GM11168 (cell line): Measurements from ENCODE around the gene FASN.

Source experiments
- in situ Hi-C: fragments of 300-500 bp; cut with MboI; formaldehyde crosslinking; loops from one replicate; pipeline ENCODE4 v1.12.0; 2022; ENCODE audit warnings: low sequenced_read_pairs; ENCODE audit not compliant: unreplicated experiment

Gene FASN

DNA sequence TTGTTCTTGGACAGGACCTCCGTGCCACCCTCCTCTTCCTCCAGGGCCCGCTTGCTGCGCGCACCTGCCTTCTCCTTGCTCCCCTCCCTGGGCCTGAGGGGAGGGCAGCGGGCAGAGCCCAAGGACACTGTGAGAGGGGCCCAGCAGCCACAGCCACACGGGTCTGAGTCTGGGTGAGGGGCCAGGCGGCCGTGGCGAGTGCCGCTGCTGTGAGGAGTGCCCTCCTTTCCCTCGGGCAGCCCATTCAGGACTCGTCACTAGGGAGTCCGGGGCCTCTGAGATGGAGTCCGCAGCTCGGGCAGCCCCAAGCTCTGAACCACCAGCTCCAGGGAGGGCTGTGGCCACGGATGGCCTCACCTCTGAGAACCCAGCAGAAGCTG is 38.0 kb downstream of the FASN start:
- in situ Hi-C loops, result no loop called here

DNA sequence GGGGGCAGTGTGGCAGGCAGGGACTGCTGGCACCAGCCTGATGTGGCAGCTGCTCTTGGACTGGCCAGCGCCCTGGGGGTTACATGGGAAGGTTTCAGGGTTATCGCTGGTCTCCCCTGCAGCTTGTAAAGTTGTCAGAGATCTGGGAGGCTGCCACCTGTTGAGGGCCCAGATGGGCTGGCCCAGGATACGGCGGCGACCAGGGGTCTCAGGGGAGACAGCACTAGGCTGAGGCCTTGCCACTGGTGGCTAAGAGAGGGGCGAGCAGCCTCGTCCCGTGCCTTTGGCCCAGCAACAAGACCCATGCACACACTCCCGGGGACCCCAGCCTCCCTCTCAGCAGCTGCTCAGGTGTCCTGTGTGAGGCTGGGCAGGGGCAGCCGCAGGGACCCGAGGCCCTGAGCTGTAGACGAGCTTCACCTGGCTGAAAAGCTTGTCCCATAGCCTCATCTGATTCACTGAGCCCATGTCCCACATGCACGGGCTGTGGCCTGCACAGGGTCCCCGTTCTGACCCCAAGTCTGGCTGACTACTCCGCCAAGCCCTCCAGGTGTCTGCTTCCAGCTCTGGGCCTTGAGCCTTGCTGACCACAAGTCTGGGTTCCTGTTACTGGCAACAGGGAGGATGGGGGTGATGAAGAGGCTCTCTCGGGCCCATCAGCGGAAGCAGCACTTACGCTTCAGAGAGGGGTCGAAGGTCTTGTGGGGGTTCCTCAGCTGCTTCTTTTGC is 38.6 kb downstream of the FASN start:
- in situ Hi-C loops, result no loop called here

DNA sequence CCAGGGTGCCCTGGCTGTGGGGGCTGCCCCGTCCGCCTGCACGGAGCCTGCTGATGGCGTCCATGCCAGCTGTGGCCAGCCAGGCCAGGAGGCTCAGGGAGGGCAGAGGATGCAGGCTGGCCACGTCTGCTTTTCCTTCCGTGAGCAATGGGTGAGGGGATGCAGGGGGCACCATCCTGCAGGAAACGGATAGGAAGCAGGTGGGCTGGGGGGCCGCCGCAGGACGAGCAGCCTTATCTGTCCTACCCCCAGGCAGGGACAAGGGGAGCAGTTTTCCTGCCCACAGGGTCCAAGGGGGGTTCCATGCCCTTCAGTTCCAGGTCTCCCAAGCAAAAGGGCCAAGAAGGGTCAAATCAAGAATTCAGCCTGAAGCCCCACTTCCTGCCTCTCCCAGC is 39.2 kb downstream of the FASN start:
- in situ Hi-C loops, result no loop called here

DNA sequence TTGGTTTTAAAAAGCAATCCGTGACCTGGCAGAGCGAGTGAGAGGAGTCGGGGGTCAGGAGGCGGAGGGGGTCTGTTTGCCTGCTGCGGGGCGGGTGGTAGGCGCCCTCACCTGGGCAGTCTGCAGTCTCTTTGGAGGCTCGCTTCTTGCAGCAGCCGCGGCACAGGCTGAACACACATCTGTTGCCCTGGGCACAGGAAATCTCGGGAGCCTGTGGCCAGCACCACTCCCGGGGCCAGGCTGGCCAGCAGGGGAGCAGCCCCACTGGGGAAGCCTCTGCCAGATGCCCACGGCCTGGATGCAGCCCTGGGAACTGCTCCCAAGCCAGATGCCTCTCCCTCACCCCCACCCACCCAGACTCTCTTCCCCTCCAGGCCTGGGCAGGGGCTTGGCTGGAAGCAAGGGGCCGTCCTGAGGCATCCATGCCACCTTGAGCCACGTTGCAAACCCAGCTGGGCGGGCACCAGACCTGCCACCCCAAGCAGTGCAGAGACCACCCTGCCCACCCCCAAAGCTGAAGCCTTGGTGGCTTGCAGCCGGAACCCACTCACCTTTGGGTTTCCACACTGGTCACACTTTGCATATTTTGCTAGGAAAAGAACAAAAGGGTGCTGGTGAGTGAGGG is 39.7 kb downstream of the FASN start:
- in situ Hi-C loops, result no loop called here

DNA sequence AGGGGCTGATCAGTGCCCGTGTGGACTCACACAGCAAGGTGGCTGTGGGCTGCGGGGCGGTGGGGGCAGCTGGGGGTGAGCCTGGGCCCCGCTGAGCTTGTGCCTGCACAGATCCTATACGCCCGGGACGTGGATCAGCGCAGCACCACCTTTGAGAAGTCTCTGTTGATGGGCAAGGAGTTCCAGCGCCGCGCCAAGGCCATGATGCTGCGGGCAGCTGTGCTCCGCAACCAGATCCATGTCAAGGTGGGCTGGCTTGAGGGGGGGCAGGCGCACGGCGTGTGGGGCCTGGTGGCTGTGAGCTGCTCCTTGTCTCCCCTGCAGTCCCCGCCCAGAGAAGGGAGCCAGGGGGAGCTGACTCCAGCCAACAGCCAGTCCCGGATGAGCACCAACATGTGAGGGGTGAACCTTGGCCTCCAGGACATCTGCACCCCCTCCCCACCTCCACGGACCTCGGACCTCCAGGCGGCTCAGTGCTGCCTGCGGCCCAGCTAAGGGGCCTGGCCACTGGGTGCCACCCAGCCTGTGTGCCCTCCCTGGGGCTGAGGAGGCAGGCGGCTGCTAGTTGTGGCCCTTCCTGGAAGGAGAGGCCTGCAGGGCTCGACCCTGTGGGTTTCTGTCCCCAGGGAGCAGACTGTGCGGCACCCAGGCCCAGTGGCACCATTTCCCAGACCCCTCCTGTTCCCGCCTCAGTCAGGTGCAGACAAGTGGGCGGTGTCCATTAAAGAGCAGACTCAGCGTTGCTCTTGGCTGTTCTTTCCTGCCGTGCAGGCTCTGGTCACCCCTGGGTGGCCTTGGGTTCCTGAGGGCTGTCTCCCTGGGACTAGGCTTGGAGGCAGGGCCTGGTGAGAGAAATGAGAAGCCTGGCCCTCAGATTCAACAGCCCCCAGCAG is 41.1 kb downstream of the FASN start:
- in situ Hi-C loops, result no loop called here

DNA sequence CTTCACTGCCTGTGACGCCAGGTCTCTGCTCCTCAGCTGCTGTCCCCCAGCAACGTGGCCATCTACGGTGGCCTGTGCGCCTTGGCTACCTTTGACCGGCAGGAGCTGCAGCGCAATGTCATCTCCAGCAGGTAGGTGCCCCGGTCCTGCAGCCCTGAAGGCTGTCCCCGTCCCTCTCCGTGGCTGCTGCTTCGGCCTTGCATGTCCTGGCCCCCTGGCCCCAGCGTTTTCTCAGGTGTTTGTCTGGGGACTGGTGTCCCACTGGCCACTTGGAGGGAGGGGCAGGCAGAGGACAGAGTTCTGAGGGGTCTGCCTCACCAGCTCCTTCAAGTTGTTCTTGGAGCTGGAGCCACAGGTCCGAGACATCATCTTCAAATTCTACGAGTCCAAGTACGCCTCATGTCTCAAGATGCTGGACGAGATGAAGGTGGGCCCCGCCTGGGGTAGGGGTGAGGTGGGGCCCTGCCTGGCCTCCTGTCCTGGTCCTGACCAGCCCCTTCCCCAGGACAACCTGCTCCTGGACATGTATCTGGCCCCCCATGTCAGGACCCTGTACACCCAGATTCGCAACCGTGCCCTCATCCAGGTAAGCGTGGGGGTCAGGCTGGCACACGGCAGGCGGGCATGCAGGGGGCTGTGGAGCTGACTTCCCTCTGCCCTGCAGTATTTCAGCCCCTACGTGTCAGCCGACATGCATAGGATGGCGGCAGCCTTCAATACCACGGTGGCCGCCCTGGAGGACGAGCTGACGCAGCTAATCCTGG is 41.9 kb downstream of the FASN start:
- in situ Hi-C loops, result no loop called here

DNA sequence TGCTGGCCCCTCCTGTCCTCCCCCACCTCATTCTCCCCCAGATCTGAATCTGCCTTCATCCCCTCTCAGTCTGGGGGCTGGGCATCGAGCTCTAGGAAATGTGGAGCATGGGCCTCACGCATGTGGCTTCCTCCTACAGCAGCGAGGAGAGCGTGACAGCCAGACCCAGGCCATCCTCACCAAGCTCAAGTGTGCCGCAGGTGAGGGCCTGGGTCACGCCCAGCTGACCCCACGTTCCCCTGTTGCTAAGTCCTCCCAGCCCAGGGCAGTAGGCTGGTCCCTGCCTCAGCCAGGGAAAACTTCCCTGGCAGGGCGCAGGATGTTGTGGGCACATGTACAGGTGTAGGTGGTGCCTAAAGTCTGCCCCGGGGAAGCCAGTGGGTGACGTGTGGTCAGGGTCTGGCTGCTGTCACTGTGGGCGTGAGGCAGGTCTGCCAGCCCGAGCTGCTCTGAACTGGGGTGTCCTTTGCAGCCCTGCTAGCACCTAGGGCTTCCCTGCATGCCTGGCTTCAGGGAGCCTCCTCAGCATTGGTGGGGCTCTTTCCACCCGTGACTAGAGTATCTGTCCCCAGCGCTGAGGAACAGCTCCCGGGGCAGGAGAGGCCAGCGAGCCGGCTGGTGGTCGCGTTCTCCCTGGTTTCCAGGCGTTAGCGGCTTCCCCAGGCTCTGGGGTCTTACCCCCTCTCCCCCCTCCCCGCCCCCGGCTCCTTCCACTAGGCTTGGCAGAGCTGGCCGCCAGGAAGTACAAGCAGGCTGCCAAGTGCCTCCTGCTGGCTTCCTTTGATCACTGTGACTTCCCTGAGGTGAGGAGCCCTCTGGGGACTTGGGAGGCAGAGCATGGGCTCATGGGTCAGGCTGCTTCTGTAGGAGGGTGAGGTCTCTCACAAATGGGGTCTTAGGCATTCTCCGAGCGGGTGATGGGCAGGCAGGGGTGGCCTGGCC is 42.7 kb downstream of the FASN start:
- in situ Hi-C loops, result no loop called here

DNA sequence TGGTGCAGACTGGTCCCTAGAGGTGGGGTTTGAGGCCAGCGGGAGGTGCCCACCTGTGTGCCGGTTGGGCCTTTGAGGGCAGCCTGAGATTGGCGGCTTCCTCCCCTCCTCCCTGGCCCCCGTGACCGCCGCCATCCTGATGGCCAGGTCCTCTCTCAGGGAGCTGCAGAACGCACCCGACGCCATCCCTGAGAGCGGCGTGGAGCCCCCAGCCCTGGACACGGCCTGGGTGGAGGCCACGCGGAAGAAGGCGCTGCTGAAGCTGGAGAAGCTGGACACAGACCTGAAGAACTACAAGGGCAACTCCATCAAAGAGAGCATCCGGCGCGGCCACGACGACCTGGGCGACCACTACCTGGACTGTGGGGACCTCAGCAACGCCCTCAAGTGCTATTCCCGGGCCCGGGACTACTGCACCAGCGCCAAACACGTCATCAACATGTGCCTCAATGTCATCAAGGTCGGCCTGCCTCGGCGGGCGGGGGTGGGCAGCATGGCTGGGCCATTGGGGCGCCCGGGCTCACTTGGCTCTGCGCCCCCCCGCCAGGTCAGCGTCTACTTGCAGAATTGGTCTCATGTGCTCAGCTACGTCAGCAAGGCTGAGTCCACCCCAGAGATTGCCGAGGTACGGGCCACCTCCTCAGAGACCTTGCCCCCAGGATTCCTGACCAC is 43.5 kb downstream of the FASN start:
- in situ Hi-C loops, result no loop called here

DNA sequence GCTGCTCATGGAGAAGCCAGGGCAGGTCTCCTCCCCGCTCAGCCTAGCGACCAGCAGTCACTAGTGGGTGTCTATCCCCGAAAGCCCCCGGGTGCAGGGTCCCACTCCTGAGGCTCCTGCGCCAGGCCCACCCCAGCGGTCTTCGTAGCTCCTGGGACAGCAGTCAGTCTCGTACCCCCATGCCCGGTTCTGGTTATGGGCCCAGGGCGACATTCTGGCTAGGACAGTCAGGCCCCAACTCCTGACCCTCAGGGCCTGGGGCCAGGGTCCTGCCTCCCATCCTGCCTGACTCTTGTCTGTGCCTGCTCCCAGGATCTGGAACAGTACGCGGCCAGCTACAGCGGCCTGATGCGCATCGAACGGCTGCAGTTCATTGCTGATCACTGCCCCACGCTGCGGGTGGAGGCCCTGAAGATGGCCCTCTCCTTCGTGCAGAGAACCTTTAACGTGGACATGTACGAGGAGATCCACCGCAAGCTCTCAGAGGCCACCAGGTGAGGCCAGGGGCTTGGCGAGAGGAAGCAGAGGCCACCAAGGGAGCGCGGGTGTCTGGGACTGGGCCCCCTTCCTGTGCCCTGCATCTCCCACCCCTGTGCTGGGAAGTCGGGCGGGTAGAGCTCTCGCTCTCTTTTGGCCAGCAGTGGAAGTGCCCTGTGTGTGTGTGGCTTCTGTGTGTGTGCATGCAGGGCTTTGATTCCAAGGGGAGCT is 44.3 kb downstream of the FASN start:
- in situ Hi-C loops, result no loop called here

DNA sequence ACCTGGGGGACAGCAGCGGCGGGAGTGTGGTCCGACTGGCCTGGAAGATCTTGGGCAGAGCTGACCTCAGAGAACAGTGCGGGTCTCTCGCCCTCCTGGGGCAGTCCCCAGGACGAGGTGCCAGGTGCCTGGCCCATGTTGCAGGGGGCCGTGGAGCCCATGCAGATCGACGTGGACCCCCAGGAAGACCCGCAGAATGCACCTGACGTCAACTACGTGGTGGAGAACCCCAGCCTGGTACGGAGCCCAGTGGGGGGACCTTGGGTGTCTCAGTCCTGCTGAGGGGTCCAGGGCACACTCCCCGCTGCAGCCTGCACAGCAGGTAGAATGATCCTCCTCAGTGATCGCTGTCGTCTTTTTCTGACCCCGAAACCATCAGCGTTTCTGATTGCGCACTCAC is 44.9 kb downstream of the FASN start:
- in situ Hi-C loops, result no loop called here

DNA sequence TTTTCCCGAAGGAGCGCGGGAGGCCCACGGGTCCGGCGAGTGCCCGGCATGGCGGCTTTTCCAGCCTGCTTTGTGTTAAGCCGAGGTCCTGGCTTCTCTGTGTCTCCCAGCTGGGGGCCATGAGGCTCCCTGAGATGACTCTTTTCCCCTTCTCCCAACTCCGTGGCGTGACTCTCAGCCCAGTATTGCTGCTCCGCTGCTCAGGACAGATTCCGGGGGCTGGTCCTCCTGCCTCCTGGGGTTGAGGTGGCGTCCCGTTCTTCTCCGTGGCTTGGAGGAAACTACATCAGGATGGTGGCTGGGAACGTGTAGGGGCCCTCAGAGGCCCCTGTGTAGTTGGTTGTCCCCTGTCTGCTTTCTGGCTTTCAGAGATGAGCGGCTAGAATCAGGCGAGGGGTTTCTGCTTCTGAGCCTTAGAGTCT is 45.4 kb downstream of the FASN start:
- in situ Hi-C loops, result no loop called here

DNA sequence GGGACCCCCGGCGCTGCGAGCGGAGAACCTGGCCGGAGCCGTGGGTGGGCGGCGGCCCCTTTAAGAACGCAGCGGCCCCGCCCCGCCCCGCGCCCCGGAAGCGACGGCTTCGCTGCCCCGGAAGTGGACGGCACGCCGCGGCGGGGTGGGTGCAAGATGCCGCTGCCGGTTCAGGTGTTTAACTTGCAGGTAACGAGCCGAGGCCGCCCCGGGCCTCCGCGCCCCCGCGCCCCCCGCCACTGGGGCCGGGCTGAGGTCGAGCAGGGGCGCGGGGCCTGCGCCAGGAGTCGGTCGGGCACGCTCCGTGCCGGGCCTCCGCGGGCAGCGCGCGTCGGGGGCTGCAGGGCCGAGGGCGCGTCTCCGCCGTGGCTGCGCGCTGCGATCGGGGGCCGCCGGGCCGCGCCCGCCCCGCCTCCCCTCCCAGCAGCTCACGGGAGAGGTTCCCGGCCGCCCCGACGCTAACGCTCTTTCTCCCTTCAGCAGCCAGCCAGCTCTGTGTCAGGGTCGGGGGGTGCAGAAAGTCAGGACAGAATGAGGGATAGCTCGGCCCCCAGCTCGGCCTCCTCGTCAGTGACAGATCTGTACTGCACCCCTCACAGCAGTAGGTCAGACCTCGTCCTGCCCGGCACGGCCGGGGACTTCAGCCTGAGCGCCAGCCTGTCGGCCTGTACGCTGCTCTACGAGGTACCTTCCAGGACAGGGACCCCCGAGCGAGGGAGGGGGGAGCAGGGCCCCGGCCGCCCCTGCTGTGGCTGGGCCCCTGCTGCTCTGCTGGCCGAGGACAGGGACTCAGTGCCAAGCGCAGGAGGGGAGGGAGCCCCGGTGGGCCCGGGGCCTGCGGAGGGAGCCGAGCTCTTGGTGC is 46.0 kb downstream of the FASN start, which contains the start of the genes GPS1 and RFNG:
Gene GPS1 (plus strand): TSS at position 123 of the 862 bp plus-strand sequence. CDS start 34 bp downstream, at position 157.
Gene RFNG (minus strand): TSS at position 36 of the 862 bp plus-strand sequence. CDS start 45 bp downstream, outside the sequence.
- in situ Hi-C loops, result no loop called here

DNA sequence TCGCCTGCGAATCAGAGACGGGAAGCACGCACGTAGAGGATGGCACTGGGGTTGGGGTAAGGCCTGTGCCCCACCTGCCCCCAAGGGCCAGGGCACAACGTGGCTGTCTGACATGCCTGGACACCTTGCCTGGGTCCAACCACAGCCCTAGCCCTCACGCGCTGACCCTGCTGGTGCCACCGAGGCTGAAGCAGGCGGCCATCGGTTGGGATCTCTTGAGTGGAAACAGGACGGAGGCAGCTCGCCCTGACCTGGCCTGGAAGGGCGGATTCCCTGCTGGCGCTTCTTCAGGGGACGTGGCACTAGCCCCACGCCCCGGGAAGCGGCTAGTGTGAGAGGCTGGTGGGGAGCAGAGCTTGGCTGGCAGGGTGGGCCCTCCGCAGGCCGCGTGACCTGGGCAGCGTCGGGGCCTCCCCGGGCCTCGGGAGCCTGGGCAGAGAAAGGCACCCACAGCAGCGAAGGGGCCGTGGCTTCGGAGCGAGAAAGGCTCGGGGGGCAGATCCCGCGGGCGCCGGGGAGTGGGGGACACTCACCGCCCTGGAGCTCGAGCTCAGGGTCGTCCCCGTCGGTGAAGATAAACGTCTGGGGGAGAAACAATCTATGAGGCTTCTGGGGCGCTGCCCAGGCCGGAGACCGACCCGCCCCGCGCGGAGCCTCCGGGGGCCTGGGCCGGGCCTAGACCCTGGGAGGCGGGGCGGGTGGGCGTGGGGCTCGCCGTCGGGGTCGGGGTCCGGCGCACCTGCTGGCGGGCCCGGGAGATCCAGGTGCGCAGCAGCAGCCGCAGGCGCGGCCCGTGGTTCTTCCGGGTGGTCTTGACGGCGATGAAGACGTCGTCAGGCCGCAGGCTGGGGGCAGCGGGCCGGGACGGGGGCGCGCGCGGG is 47.0 kb downstream of the FASN start:
- in situ Hi-C loops, result no loop called here

DNA sequence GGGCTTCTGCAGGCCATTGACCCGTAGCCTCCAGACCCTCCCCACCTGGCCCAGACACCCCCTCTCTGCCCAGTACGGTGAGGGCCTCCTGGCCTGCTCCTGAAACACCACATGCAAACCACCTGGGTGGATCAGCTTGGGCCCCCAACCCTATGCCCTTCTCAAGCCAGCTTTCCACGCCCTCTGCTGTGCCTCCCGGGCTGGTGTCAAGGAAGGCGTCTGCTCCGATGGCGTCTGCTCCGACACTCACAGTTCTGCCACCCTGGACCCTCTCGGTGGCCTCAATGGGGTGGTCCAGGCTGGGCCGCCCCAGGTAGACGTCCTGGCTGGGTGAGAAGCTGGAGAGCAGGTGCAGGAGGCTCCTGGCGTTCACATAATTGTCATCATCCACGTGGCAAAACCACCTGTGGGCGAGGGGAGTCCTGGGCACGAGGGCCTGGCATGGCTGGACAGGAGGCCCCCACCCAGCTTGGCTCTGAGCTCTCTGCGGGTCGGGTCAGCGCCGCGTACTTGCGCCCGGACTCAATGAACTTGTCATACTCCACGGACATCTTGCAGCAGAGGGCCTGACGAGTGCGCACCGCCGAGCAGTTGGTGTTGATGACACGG is 47.8 kb downstream of the FASN start:
- in situ Hi-C loops, result no loop called here

DNA sequence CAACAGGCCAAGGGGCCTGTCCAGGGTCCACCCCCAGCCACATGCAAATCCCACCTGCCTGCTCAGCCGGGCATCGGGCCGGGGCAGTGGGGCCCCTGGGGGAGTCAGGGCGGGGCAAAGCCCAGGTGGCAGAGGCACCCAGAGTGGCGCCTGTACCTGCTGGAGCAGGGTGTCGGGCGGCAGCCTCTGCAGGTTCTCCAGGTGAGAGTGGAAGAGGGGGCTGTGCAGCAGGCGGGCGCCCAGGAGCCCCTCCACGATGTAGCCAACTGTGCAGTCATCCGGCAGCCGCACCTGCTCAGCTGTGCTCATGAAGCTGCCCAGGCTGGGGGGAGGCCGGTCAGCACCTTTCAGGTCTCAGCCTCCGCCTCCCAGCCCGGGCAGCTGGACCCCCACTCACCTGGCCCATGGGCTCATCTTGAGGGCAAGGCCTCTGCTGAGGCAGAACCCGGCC is 48.5 kb downstream of the FASN start:
- in situ Hi-C loops, result no loop called here

DNA sequence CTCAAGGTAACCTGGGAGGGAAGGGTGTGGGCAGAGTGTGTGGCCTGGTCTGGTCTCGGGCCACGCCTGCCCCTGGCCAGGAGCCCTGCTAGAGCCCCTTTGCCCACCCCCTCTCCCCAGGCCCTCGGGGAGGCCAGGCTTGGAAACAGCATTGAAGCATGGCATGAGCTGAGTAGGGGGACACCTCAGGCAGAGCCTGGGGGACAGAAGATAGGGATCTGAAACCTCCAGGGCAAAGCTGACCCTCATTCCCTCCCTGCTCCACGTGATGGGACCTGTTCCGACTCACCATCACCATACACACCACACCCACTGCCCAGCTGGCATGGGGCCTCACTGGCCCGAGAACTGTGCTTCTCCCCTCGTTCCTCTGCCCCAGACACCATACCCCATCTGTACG is 48.9 kb downstream of the FASN start:
- in situ Hi-C loops, result no loop called here
